Activated T-cell treated with anti-CD3 and anti-CD28 coated beads, Interleukin-2, amount 50 U/mL, for 1 hour (primary cell): ENCODE measurements around the gene CFAP61.

Experiments used
- DNase-seq: peaks from one replicate; pipeline ENCODE4 v3.0.0-alpha.2; 2020

CFAP61 gene

DNA sequence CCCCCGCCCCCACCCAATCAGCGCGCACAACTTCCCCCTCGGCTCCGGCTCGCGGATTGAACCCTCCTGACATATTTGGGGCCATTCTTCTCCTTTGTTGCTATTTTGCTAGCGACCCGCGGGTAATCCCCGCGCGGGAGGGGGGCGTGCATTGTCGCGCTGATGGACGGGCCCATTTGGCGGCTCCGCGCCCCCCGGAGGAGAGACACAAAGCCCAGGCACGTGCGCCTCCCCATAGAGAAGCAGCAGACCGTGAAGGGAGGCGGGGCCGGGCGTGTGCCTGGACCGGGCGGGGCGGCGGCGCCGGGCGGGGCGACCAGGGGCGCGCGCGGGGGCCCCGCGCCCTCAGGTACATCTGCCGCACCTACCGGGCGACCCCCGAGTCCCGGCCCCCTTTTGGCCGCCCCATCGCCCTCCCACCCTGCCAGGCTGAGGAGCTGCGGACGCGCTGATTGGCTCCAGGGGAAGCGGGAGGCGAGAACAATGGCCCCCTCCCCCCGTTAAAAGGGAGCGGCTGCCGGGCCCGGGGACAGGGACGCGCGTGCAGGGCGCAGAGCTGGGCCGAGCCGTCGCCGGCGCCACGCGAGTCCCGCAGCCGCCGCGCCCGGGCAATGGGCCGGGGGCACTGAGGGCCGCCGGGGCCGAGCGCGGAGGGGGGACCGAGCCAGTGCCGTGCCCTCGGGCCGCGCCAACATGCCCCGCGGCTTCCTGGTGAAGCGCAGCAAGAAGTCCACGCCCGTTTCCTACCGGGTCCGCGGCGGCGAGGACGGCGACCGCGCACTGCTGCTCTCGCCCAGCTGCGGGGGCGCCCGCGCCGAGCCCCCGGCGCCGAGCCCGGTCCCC lies 315.5 kb downstream of the CFAP61 start, which contains the start of gene INSM1:
TSS of gene INSM1 (plus strand) at position 530 of the 843 bp plus-strand sequence. CDS start at position 694, 164 bp downstream.
- DNase-seq, result no peak

DNA sequence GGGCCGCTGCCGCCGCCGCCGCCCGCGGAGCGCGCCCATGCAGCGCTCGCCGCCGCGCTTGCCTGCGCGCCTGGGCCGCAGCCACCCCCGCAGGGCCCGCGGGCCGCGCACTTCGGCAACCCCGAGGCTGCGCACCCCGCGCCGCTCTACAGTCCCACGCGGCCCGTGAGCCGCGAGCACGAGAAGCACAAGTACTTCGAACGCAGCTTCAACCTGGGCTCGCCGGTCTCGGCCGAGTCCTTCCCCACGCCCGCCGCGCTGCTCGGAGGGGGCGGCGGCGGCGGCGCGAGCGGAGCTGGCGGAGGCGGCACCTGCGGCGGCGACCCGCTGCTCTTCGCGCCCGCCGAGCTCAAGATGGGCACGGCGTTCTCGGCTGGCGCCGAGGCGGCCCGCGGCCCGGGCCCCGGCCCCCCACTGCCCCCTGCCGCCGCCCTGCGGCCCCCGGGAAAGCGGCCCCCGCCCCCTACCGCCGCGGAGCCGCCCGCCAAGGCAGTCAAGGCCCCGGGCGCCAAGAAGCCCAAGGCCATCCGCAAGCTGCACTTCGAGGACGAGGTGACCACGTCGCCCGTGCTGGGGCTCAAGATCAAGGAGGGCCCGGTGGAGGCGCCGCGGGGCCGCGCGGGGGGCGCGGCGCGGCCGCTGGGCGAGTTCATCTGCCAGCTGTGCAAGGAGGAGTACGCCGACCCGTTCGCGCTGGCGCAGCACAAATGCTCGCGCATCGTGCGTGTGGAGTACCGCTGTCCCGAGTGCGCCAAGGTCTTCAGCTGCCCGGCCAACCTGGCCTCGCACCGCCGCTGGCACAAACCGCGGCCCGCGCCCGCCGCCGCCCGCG lies 316.3 kb downstream of the CFAP61 start:
- DNase-seq, result no peak

DNA sequence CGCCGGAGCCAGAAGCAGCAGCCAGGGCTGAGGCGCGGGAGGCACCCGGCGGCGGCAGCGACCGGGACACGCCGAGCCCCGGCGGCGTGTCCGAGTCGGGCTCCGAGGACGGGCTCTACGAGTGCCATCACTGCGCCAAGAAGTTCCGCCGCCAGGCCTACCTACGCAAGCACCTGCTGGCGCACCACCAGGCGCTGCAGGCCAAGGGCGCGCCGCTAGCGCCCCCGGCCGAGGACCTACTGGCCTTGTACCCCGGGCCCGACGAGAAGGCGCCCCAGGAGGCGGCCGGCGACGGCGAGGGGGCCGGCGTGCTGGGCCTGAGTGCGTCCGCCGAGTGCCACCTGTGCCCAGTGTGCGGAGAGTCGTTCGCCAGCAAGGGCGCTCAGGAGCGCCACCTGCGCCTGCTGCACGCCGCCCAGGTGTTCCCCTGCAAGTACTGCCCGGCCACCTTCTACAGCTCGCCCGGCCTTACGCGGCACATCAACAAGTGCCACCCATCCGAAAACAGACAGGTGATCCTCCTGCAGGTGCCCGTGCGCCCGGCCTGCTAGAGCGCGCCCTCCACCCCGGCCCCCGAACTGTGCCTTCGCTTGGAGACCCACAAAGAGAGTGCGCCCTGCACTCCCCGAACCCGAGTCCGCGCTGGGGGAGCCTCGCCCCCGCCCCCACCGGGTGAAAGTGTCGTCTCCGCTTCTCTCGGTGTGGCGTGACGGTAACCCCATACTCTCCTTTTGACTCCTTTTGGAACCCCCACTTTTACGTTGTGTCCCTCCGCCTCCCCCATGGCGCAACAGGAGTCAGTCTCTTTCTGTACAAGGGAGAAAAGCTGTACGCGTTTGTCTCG lies 317.1 kb downstream of the CFAP61 start:
- no peak for DNase-seq

DNA sequence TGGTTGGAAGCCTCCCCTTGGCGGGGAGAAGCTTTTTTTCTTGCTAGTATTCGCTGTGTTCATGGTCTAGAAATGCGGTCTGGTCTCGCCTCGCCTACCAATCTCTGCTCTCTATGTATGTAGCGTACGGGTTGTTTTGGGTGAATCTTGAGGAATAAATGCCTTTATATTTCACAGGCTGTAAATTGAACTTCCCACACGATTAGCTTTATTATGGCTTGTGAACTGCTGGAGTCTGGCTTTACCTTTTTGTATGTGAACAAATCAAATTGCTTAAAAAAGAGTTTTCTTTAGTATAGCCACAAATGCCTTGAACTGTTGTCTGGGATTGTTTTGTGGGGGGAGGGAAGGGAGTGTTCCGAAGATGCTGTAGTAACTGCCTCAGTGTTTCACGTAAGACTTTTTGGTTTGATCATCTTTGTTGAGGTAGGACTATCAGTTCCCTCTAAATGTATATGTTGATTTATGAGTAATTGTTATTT lies 317.8 kb downstream of the CFAP61 start:
- no peak for DNase-seq

DNA sequence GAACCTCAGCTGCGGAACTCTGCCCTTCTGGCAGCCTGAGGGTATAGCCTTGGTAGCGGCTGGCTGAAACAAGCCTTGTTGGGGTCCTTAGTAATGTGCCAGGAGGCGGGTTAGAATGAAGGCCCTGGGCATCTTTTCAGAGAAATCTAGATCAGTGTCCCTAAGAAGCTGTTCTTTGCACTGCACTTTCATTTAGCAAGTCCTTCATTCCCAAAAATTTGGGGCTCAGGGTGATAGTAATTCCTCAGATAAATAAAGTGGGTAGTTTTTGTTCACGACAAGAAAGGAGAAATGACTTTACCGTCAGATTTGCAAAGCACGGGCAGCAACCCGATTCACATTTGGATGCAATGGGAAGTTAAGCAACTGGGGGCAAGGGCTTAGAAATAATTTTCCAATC lies 318.8 kb downstream of the CFAP61 start:
- DNase-seq, result no peak

DNA sequence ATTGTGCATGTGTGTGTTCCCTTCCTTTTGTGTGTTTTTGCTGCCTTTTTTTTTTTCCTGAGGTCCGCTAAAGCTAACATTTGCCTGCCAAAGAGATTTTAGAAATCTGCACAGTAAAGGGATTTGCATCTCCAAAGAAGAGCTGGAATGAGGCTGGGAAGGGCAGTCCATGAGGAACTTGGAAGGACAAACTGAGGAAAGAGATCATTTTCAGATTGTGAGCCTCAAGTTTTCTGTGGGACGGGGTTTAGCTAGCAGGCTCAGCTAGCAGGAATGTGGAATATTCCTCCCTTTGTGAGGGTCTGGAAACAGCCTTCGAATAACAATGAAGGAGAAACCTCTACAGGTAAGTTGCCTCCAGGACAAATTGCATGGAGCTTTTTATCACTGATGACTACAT lies 319.3 kb downstream of the CFAP61 start:
- no peak for DNase-seq

DNA sequence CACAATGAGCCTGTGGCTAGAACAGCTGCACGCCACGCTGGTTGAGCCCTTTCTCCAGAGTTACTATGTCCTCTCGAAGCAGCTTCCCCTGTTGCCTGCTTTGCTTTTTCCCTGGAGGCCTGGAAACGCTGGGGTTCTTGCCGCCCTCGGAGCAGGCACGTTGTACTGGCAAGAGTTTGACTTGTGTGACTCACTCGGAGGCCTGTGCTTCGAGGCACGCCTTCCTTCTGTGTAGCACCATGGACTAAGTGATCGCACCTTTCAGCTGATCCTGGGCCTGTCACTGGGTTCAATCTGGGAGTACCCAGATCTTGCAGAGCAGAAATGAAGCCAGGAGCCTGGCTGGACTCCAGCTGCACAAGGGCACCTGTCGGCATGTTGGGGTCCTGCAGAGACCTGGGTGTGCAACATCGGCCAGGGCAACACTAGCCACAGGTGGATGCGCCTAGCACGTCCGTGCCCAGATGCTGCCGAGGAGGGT lies 320.8 kb downstream of the CFAP61 start:
- no peak for DNase-seq

DNA sequence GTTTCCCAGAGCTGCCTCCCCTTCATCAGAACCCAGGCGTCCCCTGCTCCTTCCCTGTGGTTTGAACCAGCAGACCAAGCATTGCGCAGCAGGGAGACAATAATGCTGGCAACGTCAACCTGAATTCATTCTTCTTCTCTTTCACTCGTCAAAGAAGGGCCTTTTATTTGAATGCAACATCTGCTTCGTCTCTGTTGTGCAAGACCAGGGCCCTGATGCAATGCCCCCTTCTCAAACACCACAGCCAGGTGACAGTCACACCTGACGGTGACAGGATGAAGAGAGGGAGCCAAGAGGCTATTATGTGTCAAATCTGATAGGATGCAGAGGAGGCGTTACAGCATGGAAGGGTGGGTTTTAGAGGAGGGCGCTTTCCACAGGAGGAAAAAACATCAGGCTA lies 323.5 kb downstream of the CFAP61 start:
- no peak for DNase-seq

DNA sequence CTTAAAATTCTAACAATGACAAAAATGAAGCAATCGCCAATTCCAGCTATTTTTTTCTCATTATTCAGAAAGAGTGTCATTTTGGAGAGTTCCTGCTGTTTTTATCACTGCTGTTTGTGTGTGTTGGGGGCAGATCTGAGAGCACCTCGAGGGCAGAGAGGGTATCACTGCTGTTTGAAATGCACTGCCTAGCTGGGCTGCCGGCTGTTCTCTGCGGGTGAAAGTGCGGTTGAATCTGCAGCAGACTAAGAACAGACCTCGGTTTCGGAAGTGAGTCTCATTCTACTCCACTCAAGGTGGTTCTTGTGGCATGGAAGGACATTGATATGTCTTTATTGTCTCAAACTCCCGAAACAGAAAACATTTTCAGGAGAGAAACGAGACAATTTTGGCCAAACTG lies 333.9 kb downstream of the CFAP61 start:
- no peak for DNase-seq

DNA sequence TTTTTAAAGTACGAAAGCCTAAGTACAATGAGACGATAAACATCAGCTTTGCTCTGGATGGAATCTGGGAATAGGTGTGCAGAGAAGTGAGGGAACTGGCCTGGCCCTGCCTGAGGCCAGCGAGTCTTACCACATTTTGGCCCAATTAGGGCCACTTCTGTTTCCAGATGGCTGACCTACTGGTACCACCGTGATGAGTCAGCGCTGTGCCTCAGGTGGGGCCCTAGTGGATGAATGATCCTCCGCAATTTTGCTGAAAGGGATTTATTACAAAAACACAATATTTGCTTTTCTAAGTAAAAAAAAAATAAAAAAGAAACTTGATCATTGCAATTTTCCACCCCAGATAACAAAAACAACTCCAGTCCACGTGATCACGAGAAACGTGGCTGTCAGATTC lies 338.1 kb downstream of the CFAP61 start:
- no peak for DNase-seq

DNA sequence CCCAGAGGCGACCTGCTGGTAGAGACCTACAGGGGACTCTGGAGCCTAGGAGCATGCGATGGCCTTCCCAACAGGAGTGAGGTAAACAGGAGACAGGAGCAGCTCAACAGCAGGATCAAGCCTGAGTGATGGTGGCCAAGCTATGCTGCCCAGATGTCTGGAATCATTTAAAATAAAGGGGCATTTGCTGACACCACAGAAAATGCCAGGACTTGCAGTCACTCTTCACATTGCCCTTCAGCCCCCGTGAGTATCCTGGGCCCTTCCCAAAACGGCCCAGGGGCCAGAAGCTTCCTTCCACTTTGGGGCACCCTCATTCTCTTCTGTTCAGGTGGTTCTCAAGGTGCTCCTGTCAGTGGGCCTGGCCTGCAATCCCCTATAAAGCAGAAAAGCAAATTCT lies 338.8 kb downstream of the CFAP61 start:
- DNase-seq, result no peak

DNA sequence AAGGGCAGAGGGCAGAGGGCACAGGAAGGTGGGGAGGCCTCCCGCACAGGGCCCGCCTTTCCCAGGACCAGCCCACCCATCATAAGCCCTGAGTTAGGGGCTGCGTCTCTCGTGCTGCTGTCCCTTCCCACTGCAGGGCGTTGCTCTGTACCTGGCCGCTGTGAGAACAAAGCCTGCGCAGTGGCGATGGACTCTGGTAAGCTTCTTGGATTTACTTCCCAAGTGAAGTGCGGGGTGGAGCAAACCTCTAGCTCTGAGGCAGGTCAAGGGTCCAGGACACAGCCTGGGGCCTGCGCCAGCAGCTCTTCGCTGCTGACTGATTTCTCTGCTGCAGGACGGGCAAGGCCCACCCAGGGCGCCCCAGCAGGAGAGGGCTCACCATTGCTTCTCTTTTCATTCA lies 339.4 kb downstream of the CFAP61 start:
- no peak for DNase-seq

DNA sequence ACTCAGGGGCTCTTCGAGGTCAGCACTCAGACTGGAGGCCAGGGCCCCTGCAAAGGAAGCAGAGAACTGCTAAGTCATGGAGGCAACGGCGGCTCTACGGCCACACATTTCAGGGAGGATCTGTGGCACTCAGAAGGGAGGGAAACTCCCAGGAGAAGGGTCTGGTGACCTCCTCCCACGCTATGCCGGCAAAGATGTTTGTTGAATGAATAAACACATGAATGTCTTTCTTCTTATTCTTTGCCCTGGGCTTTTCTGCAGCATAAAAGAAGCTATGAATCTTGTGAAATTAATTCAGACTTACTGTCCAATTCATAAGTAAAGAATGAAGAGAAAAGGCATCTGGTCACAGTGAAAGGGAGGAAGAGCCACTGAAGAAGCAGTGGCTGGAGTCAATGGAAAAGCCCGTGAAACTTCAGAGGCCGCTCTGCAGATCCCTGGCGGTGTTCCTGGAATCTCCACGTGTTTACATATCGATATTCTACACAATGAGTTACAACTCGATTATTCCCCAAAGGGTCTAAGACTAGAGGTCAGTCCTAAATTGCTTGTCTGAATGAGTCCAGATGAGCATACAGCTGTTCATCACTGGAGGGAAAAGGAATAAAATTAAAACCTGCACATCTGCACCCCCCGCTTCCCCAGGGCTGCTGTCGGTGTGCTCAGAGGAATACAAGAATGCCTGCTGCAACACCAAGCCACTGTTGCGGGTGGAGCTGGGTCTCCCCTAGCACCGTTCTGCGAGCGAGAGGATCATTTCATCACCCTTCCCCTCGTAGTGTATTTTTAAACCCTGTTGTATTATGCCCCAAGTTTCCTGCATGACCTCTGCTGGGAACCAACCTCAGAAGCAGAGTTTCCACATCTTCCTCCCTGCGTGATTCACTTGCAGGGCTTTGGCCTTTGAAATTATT lies 341.1 kb downstream of the CFAP61 start:
- no peak for DNase-seq

DNA sequence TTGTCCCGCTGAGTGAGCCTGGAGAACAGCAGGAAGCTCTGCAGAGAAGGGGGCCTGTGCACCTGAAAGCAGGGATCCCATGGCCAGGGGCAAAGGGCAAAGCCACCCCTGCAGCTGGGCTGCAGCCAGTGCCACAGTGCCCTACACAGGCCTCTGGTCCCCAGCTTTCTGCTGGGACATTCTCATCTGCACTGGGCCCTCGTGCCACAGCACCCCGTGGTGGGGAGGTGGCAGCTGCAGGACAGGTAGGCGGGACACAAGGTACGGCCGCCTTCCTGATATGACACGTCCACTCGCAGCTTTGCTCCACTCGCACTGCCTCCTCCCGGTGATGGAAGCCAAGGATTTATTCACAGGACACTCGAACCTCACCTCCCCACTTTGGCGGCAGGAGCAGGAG lies 342.8 kb downstream of the CFAP61 start:
- no peak for DNase-seq

DNA sequence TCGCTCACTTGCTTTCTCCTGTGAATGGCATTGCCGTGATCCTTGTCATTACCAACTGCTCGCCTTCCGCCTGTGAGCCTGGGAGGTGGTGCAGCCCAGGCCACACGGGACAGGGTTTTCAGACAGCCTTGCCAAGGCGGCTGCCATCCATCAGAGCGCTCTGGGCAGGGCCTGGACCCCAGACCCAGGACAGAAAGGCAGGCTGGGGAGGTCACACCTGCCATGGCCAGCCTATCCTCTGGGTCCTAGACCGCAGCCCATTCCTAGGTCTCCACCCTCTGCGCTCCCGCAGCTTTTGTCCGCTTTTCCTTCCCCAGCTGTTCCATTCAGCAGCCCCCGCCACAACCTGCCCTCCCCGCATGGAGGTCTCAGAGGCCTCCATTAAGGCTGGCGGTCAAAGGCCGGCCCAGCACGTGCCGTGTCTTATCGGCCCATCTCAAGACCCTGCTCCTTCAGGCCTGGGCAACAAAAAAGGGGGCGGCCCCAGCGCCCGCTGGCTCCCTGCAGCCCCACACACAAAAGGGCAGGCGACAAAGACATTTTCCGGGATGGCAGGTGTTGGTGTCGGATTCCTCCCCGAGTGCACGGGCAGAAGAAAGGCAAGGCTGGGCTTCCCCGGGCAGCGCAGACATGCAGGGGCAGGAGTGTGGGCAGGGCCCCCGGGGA lies 343.7 kb downstream of the CFAP61 start:
- no peak for DNase-seq

DNA sequence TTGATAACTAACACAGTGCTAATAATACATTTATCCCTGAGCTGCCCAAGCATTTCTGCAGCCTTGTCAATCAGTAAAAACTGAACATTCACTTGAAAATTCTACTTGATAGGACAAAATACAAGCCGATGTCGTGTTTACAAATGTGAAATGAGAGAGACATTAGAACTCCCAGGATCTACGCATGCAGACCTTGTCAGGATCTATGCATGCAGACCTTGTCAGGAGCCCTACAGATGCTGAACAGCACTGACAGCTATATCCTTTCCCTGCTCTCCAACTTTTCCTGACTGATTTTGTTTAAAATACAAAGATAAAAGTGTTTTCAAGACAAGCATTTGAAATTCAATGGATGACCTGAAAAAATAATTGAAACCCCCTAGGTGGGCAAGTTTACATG lies 344.5 kb downstream of the CFAP61 start:
- DNase-seq, result no peak

DNA sequence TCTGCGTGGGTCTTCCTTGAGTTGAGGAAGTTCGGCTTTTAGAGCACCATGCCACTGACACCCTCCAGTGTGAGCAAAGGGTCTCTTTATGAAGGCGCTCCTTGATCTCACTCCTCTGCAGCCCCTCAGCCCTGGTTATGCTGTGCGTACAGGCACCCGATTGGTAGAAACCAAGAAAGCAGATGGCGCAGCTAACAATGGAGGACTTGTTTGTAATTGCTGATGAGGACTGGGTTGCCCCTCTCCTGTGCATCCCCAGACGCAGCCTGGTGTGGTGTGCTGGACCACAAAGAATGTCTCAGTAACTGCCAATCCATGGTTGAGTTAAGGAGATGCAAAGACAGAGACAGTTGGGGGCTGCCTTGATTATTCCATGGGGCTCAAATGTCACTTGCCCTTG lies 345.8 kb downstream of the CFAP61 start:
- no peak for DNase-seq

DNA sequence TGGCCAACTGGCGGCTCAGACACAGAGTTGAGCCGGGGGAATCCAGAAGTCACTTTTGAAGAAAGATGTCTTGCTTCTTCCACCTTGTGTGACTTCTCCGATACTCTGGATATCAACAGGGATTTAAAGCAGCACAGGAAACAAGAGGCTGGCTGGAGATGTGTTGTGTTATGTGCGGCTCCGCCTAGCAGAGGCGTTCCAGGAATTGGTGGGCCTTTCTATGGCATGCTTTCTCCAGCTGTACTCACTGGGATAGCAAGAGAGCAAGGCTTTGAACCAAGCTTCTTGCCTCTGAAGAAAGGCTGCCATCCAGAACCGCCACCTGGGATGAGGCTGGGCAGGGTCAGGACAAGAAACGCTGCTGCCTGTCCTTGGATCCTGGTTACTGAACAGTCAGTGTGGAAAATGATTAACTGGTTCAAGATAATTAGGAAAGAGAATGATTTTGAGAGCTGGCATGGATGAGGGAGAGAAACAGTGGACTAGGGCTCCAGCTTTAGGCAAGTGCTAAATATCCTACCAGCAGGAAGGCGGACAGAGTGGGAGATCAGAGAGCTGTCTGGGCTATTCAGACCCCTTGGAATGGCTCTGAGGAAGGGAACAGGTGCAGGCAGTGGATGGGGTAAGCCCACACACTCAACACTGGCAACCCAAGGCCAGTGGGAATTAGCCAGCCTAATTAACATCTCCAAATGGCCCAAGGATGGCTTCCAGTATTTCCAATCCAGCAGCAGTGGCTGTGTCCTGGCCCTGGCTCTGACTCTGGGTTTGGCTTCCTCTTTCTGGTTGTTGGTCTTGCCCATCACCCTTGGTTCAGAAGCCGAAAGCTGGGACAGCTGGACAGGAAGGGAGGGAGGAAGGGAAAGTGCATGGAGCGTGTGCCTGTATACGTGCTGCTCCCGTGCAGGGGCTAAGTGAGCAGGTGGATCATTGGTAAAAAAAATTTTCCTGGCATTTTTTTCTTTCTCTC lies 347.5 kb downstream of the CFAP61 start:
- DNase-seq, result no peak

DNA sequence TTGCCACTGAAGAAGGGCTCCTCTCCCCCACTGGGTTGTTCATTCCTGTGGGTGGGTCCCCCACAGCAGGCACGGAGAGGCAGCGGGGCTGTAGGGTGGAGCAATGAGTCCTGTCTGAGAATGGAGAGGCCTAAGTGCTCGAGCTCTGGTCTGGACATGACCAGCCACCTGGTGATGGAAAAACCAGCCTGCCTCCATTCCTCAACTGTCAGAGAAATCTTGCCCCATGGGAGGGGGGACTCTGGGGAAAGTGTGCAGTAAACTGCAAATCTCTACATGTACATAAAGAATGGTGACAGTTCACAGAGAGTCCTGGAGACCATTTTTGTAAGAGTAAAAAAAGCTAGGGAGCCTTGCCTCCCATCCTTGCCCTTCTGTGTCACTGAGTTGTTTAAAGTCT lies 349.7 kb downstream of the CFAP61 start:
- no peak for DNase-seq

DNA sequence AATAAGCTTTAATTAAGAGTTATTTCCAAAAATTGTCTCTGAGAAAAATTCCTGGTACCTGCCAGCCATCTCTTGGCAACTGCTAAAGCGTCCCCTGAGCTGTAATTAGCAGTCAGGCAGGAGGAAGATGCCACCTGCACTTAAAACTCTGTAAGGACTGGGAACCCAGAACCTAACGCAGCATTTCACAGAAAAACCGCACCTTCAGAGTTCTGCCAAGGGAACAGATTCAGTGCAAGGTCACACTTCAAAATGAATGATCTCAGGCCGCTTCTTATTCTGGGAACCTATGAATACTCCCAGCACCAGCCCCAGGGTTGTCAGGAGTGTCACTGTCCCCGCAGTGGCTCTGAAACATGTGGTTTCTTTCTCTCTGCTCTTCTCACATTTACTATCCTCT lies 352.3 kb downstream of the CFAP61 start:
- no peak for DNase-seq
